ENCODE data around the gene STON2. TPM values are rescaled to one million over a fixed set of nuclear protein-coding genes. Genes with fewer than 3 reads are reported as not detected.

The STON2 gene
- polyA plus RNA-seq, 2 donors = 8.5 to 20.4 TPM

DNA sequence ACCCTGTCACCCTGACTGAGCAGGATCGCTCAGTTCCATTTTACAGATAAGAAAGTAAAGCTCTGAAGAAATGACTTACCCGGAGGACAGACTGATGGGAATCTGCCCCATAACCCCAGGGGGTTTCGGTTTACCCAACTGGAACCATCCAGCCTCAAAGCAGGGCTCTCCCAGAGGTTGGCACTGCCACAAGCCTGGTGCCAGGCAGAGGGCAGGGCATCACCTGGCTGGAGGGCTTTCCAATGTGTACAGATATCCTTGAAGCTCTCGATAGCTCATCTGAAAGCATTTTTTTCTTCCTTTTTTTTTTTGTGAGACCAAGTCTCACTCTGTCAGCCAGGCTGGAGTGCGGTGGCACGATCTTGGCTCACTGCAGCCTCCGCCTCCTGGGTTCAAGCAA is 33.2 kb downstream of the STON2 start:
- Histone ChIP-seq H3K27ac (ENCODE audit: low read depth in 2 of 2, low read length in 1 of 2) (peak overlapping the region; percentile 17 to 59), H3K27me3 (ENCODE audit: control insufficient read depth in 1 of 2, insufficient read depth in 2 of 2, low read length in 2 of 2) (no peaks in the 10 kb centered on the region), H3K9me3 (ENCODE audit: control insufficient read depth in 2 of 2, insufficient read depth in 1 of 2, low read depth in 1 of 2, low read length in 1 of 2) (no peaks in the 10 kb centered on the region), H3K36me3 (ENCODE audit: control insufficient read depth in 2 of 2, insufficient read depth in 2 of 2, low read length in 1 of 2) (peaks cover 0 to 2% of the 10 kb centered on the region in 2 donors), H3K4me3 (ENCODE audit: low read depth in 1 of 2, low read length in 2 of 2) (no peak overlapping the region), H3K4me1 (ENCODE audit: control insufficient read depth in 2 of 2, insufficient read depth in 2 of 2, low read length in 1 of 2) (peaks cover 0 to 12% of the 10 kb centered on the region in 2 donors)
- 62 to 77% methylated on average over 7 of the region's 7 CpGs for WGBS, 2 donors

DNA sequence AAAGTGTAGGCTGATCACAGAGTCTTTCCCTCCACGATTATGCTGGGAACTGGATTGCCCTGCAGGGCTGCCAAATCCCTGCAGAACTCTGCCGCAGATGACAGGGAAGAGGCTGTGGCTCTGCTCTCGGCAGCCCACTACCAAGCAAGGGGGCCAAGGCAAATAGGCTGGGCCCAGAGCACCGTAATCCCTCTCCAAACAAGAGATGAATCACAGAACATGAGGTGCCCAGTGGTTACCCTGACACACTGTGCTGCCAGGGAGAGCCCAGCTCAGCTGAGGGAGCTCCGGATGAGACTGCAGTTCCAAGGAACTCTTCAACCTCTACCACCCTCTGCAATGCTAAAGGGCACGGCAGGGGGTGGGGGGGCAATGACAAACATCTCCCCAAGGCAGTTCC is 33.9 kb downstream of the STON2 start:
- H3K4me3 ChIP-seq (ENCODE audit: low read depth in 1 of 2, low read length in 2 of 2) = no peak overlapping the region
- WGBS, 2 donors = 26 to 47% methylated on average over 6 of the region's 6 CpGs
- no peaks in the 10 kb centered on the region for H3K9me3 ChIP-seq (ENCODE audit: control insufficient read depth in 2 of 2, insufficient read depth in 1 of 2, low read depth in 1 of 2, low read length in 1 of 2)
- H3K4me1 ChIP-seq (ENCODE audit: control insufficient read depth in 2 of 2, insufficient read depth in 2 of 2, low read length in 1 of 2) = peaks cover 0 to 12% of the 10 kb centered on the region in 2 donors
- peaks cover 0 to 2% of the 10 kb centered on the region in 2 donors for H3K36me3 ChIP-seq (ENCODE audit: control insufficient read depth in 2 of 2, insufficient read depth in 2 of 2, low read length in 1 of 2)
- peak overlapping the region; percentile 34 for H3K27ac ChIP-seq (ENCODE audit: low read depth in 2 of 2, low read length in 1 of 2)
- H3K27me3 ChIP-seq (ENCODE audit: control insufficient read depth in 1 of 2, insufficient read depth in 2 of 2, low read length in 2 of 2) = no peaks in the 10 kb centered on the region

DNA sequence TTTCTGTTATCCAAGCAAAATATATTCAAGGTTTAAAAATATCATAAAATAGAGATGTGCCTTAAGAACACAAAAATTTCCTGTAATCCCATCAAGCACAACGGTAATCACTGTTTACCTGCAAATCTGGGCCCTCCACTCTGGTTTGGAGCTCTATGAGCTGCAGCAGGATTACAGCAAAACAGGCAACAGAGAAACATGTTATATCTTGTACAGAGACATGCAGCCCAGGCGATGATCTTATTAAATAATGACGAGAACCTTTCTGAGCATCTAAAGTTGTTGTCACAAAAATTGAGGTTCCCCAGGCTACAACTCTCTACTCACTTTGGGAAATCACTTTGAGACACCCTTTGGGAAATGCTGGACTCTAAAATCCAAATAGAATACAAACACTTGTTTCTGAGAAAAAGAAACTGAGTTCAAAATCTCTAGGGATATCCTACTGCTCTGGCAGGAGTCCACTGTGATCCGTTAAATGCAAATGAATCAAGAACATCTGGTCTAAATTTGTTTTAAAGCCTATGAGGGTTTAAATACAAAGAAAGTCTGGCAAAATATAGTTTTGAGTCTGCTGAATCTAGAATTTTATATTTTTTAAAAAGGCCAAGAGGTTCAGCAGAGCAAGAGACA is 36.3 kb downstream of the STON2 start:
- WGBS, 2 donors = 26 to 49% methylated on average over 4 of the region's 4 CpGs
- Histone ChIP-seq H3K27me3 (ENCODE audit: control insufficient read depth in 1 of 2, insufficient read depth in 2 of 2, low read length in 2 of 2) (no peaks in the 10 kb centered on the region), H3K4me3 (ENCODE audit: low read depth in 1 of 2, low read length in 2 of 2) (no peak overlapping the region), H3K4me1 (ENCODE audit: control insufficient read depth in 2 of 2, insufficient read depth in 2 of 2, low read length in 1 of 2) (peaks cover 0 to 9% of the 10 kb centered on the region in 2 donors), H3K27ac (ENCODE audit: low read depth in 2 of 2, low read length in 1 of 2) (peak overlapping the region in 1 of 2 donors; percentile 59), H3K36me3 (ENCODE audit: control insufficient read depth in 2 of 2, insufficient read depth in 2 of 2, low read length in 1 of 2) (peaks cover 0 to 2% of the 10 kb centered on the region in 2 donors), H3K9me3 (ENCODE audit: control insufficient read depth in 2 of 2, insufficient read depth in 1 of 2, low read depth in 1 of 2, low read length in 1 of 2) (no peaks in the 10 kb centered on the region)

GRCh38 chr14:81353691-81354323 is 46.3 kb downstream of the STON2 start:
- Histone ChIP-seq H3K4me1 (ENCODE audit: control insufficient read depth in 2 of 2, insufficient read depth in 2 of 2, low read length in 1 of 2) (peaks cover 0 to 3% of the 10 kb centered on the region in 2 donors), H3K36me3 (ENCODE audit: control insufficient read depth in 2 of 2, insufficient read depth in 2 of 2, low read length in 1 of 2) (no peaks in the 10 kb centered on the region), H3K4me3 (ENCODE audit: low read depth in 1 of 2, low read length in 2 of 2) (no peak overlapping the region), H3K9me3 (ENCODE audit: control insufficient read depth in 2 of 2, insufficient read depth in 1 of 2, low read depth in 1 of 2, low read length in 1 of 2) (no peaks in the 10 kb centered on the region), H3K27me3 (ENCODE audit: control insufficient read depth in 1 of 2, insufficient read depth in 2 of 2, low read length in 2 of 2) (no peaks in the 10 kb centered on the region), H3K27ac (ENCODE audit: low read depth in 2 of 2, low read length in 1 of 2) (no peak overlapping the region)
- 75 to 86% methylated on average over 5 of the region's 5 CpGs for WGBS, 2 donors

GRCh38 chr14:81352413-81352812 is 47.7 kb downstream of the STON2 start:
- 76 to 84% methylated on average over 2 of the region's 2 CpGs for WGBS, 2 donors
- no peaks in the 10 kb centered on the region for H3K36me3 ChIP-seq (ENCODE audit: control insufficient read depth in 2 of 2, insufficient read depth in 2 of 2, low read length in 1 of 2)
- H3K27me3 ChIP-seq (ENCODE audit: control insufficient read depth in 1 of 2, insufficient read depth in 2 of 2, low read length in 2 of 2) = no peaks in the 10 kb centered on the region
- peaks cover 0 to 3% of the 10 kb centered on the region in 2 donors for H3K4me1 ChIP-seq (ENCODE audit: control insufficient read depth in 2 of 2, insufficient read depth in 2 of 2, low read length in 1 of 2)
- H3K27ac ChIP-seq (ENCODE audit: low read depth in 2 of 2, low read length in 1 of 2) = no peak overlapping the region
- no peaks in the 10 kb centered on the region for H3K9me3 ChIP-seq (ENCODE audit: control insufficient read depth in 2 of 2, insufficient read depth in 1 of 2, low read depth in 1 of 2, low read length in 1 of 2)
- H3K4me3 ChIP-seq (ENCODE audit: low read depth in 1 of 2, low read length in 2 of 2) = no peak overlapping the region

GRCh38 chr14:81351205-81351604 is 48.9 kb downstream of the STON2 start:
- Histone ChIP-seq H3K27ac (ENCODE audit: low read depth in 2 of 2, low read length in 1 of 2) (no peak overlapping the region), H3K4me1 (ENCODE audit: control insufficient read depth in 2 of 2, insufficient read depth in 2 of 2, low read length in 1 of 2) (peaks cover 0 to 3% of the 10 kb centered on the region in 2 donors)

GRCh38 chr14:81350344-81351130 is 49.6 kb downstream of the STON2 start:
- no peak overlapping the region for H3K4me3 ChIP-seq (ENCODE audit: low read depth in 1 of 2, low read length in 2 of 2)
- no peaks in the 10 kb centered on the region for H3K9me3 ChIP-seq (ENCODE audit: control insufficient read depth in 2 of 2, insufficient read depth in 1 of 2, low read depth in 1 of 2, low read length in 1 of 2)
- H3K27ac ChIP-seq (ENCODE audit: low read depth in 2 of 2, low read length in 1 of 2) = no peak overlapping the region
- no peaks in the 10 kb centered on the region for H3K27me3 ChIP-seq (ENCODE audit: control insufficient read depth in 1 of 2, insufficient read depth in 2 of 2, low read length in 2 of 2)
- WGBS, 2 donors = 59 to 64% methylated on average over 5 of the region's 5 CpGs
- H3K4me1 ChIP-seq (ENCODE audit: control insufficient read depth in 2 of 2, insufficient read depth in 2 of 2, low read length in 1 of 2) = peaks cover 0 to 3% of the 10 kb centered on the region in 2 donors
- no peaks in the 10 kb centered on the region for H3K36me3 ChIP-seq (ENCODE audit: control insufficient read depth in 2 of 2, insufficient read depth in 2 of 2, low read length in 1 of 2)

More at GRCh38 chr14:81351205-81351604, 48.9 kb downstream of the STON2 start:
- no peaks in the 10 kb centered on the region for H3K9me3 ChIP-seq (ENCODE audit: control insufficient read depth in 2 of 2, insufficient read depth in 1 of 2, low read depth in 1 of 2, low read length in 1 of 2)
- no peaks in the 10 kb centered on the region for H3K36me3 ChIP-seq (ENCODE audit: control insufficient read depth in 2 of 2, insufficient read depth in 2 of 2, low read length in 1 of 2)
- no peak overlapping the region for H3K4me3 ChIP-seq (ENCODE audit: low read depth in 1 of 2, low read length in 2 of 2)
- no peaks in the 10 kb centered on the region for H3K27me3 ChIP-seq (ENCODE audit: control insufficient read depth in 1 of 2, insufficient read depth in 2 of 2, low read length in 2 of 2)

GRCh38 chr14:81348061-81348460 is 52.1 kb downstream of the STON2 start:
- H3K4me3 ChIP-seq (ENCODE audit: low read depth in 1 of 2, low read length in 2 of 2) = no peak overlapping the region
- no peaks in the 10 kb centered on the region for H3K4me1 ChIP-seq (ENCODE audit: control insufficient read depth in 2 of 2, insufficient read depth in 2 of 2, low read length in 1 of 2)
- WGBS, 2 donors = 78 to 84% methylated on average over 2 of the region's 2 CpGs
- no peaks in the 10 kb centered on the region for H3K36me3 ChIP-seq (ENCODE audit: control insufficient read depth in 2 of 2, insufficient read depth in 2 of 2, low read length in 1 of 2)
- no peak overlapping the region for H3K27ac ChIP-seq (ENCODE audit: low read depth in 2 of 2, low read length in 1 of 2)
- no peaks in the 10 kb centered on the region for H3K9me3 ChIP-seq (ENCODE audit: control insufficient read depth in 2 of 2, insufficient read depth in 1 of 2, low read depth in 1 of 2, low read length in 1 of 2)
- no peaks in the 10 kb centered on the region for H3K27me3 ChIP-seq (ENCODE audit: control insufficient read depth in 1 of 2, insufficient read depth in 2 of 2, low read length in 2 of 2)

- H3K4me1 ChIP-seq (ENCODE audit: control insufficient read depth in 2 of 2, insufficient read depth in 2 of 2, low read length in 1 of 2) = no peaks in the 10 kb centered on the region
- H3K36me3 ChIP-seq (ENCODE audit: control insufficient read depth in 2 of 2, insufficient read depth in 2 of 2, low read length in 1 of 2) = no peaks in the 10 kb centered on the region
- H3K9me3 ChIP-seq (ENCODE audit: control insufficient read depth in 2 of 2, insufficient read depth in 1 of 2, low read depth in 1 of 2, low read length in 1 of 2) = no peaks in the 10 kb centered on the region
- no peak overlapping the region for H3K4me3 ChIP-seq (ENCODE audit: low read depth in 1 of 2, low read length in 2 of 2)
- no peaks in the 10 kb centered on the region for H3K27me3 ChIP-seq (ENCODE audit: control insufficient read depth in 1 of 2, insufficient read depth in 2 of 2, low read length in 2 of 2)
- WGBS, 2 donors = 93 to 94% methylated on average over 2 of the region's 2 CpGs
- no peak overlapping the region for H3K27ac ChIP-seq (ENCODE audit: low read depth in 2 of 2, low read length in 1 of 2)
These were observed 54.3 kb downstream of the STON2 start for GRCh38 chr14:81345781-81346180.
